SK-N-MC (cell line): ENCODE measurements around the gene MFNG.

Experiments
- DNase-seq: peaks from one replicate; pipeline ENCODE4 v3.0.0-alpha.2; 2011; ENCODE audit warnings: low read depth, low spot score
- H3K27ac ChIP-seq: fragments of 200-600 bp; sonication (generic); 2 replicates; pipeline ENCODE4 v1.5.1; 2016; ENCODE audit warnings: mixed run types
- H3K36me3 ChIP-seq: fragments of 200-600 bp; sonication (generic); 2 replicates; pipeline ENCODE4 v1.6.1; 2017; ENCODE audit warnings: antibody characterized with exemption, low read length, mixed read lengths; ENCODE audit not compliant: insufficient read depth
- H3K4me3 ChIP-seq: fragments of 200-600 bp; sonication (generic); 2 replicates; pipeline ENCODE4 v1.5.1; 2016
- H3K9ac ChIP-seq: fragments of 200-600 bp; sonication (generic); 2 replicates; pipeline ENCODE4 v1.8.0; 2017; ENCODE audit warnings: mixed run types, mixed read lengths; ENCODE audit not compliant: insufficient read length
- H3K9me3 ChIP-seq: fragments of 200-600 bp; sonication (generic); 2 replicates; pipeline ENCODE4 v1.6.1; 2017; ENCODE audit warnings: low read depth, mild to moderate bottlenecking, antibody characterized with exemption, low read length, moderate library complexity, mixed read lengths
- EZH2 ChIP-seq: fragments of 200-600 bp; sonication (generic); IDR thresholded peaks from one replicate; pipeline ENCODE4 v1.6.1; 2017; ENCODE audit warnings: antibody characterized with exemption
- FOXP2 ChIP-seq: optimal IDR thresholded peaks from 2 replicates; pipeline ENCODE3; 2011; ENCODE audit warnings: mild to moderate bottlenecking, moderate library complexity; ENCODE audit not compliant: insufficient read depth; ENCODE audit errors: extremely low read length, control extremely low read depth
- POLR2AphosphoS5 ChIP-seq: IDR thresholded peaks from 2 replicates; pipeline ENCODE4 v1.6.1; 2012; ENCODE audit warnings: mild to moderate bottlenecking, low read depth, low read length, borderline replicate concordance

Gene MFNG

GRCh38 chr22:37491559-37492427 is 5.6 kb upstream of the MFNG start:
- H3K36me3 ChIP-seq, result no peaks in the 10 kb centered on the region
- DNase-seq, result no peak
- H3K4me3 ChIP-seq, result no peak overlapping the region
- H3K9ac ChIP-seq, result no peak overlapping the region
- TF ChIP-seq EZH2 (no peak), FOXP2 (no peak), POLR2AphosphoS5 (no peak)
- H3K9me3 ChIP-seq, result no peaks in the 10 kb centered on the region
- H3K27ac ChIP-seq, result no peak overlapping the region

- Histone ChIP-seq H3K4me3 (no peak overlapping the region), H3K9ac (no peak overlapping the region), H3K9me3 (no peaks in the 10 kb centered on the region), H3K27ac (no peak overlapping the region), H3K36me3 (no peaks in the 10 kb centered on the region)
- DNase-seq, result no peak
- TF ChIP-seq EZH2, result no peak
- no peak for TF ChIP-seq FOXP2
- TF ChIP-seq POLR2AphosphoS5, result no peak
These were observed 4.9 kb upstream of the MFNG start for GRCh38 chr22:37491106-37491505.

- TF ChIP-seq FOXP2 (no peak), EZH2 (no peak), POLR2AphosphoS5 (no peak)
- Histone ChIP-seq H3K27ac (no peak overlapping the region), H3K9me3 (no peaks in the 10 kb centered on the region), H3K9ac (no peak overlapping the region), H3K36me3 (no peaks in the 10 kb centered on the region), H3K4me3 (no peak overlapping the region)
- no peak for DNase-seq
These were observed 3.8 kb upstream of the MFNG start for GRCh38 chr22:37489983-37490382.

DNA sequence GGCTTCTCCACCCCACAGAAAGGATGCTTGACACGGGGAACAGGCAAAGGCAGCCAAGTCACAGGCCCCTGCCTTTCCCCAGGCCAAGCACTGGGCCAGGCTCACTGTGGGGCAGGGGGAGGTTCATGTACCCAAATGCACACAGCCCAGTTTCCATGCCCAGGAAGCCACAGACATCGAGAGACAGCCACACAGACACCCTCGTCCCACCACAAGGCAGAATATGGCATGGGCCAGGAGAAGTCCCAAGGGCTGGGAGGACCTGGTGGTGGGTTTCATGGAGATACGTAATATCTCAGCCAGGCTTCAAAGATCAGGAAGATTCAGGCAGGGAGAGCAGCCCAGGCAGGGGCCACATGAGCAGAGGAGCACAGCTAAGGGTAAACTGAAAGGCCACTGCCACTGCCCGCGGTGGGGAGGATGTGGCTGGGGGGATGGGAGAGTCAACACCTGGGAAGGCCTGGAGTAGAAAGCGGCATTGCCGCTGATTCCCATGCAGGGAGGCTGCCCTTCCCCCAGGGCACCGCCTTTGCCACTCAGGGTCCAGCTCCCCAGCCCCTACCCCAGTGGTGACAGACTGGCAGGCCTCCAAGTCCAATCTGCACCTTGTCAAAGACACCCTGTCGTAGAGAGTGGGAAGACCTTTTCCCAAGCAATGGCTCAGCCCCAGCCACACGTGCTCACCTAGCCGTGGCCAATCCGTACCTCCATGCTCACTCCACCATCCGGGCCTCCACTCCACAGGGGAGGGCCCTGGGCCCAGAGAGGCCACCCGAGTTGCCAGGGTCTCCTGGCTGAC is 2.4 kb upstream of the MFNG start:
- Histone ChIP-seq H3K4me3 (no peak overlapping the region), H3K9ac (no peak overlapping the region), H3K27ac (no peak overlapping the region), H3K9me3 (no peaks in the 10 kb centered on the region), H3K36me3 (no peaks in the 10 kb centered on the region)
- TF ChIP-seq EZH2, result no peak
- no peak for TF ChIP-seq FOXP2
- no peak for TF ChIP-seq POLR2AphosphoS5
- DNase-seq, result no peak

DNA sequence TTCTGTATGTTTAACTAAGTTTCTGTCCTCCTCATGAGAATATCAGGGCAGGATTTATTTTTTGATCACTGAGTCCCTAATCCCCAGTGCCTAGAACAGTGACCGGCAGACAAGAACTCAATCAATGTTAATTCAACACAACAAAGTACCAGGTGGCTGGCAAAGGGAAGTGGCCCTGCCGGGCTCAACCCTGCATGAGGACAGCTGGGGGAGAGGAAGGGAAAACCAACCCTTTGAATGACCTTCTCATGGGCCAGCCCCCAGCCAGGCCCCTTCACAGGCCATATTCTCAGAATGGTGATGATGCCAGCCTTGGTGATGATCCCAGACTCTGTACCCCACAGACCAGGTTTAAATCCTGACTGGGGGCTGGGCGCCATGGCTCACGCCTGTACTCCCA is 1.4 kb upstream of the MFNG start:
- no peaks in the 10 kb centered on the region for H3K9me3 ChIP-seq
- no peak for DNase-seq
- no peak overlapping the region for H3K27ac ChIP-seq
- H3K4me3 ChIP-seq, result no peak overlapping the region
- no peaks in the 10 kb centered on the region for H3K36me3 ChIP-seq
- TF ChIP-seq POLR2AphosphoS5 (no peak), EZH2 (no peak), FOXP2 (no peak)
- H3K9ac ChIP-seq, result no peak overlapping the region

- H3K27ac ChIP-seq, result no peak overlapping the region
- no peak overlapping the region for H3K4me3 ChIP-seq
- no peak for TF ChIP-seq EZH2
- no peak for TF ChIP-seq POLR2AphosphoS5
- no peak for TF ChIP-seq FOXP2
- no peaks in the 10 kb centered on the region for H3K36me3 ChIP-seq
- DNase-seq, result no peak
- H3K9me3 ChIP-seq, result no peaks in the 10 kb centered on the region
- no peak overlapping the region for H3K9ac ChIP-seq
These were observed 945 bp upstream of the MFNG start for GRCh38 chr22:37487129-37487528.

- H3K4me3 ChIP-seq, result no peak overlapping the region
- H3K9me3 ChIP-seq, result no peaks in the 10 kb centered on the region
- TF ChIP-seq FOXP2 (no peak), POLR2AphosphoS5 (no peak), EZH2 (no peak)
- no peak overlapping the region for H3K9ac ChIP-seq
- DNase-seq, result no peak
- no peaks in the 10 kb centered on the region for H3K36me3 ChIP-seq
- no peak overlapping the region for H3K27ac ChIP-seq
These were observed 575 bp downstream of the MFNG start for GRCh38 chr22:37485395-37486223.
